ENCODE data around the gene C1orf50.
"Not testable (repeated sequence)": the region's sequence is repeated elsewhere in the genome, so short reads cannot be mapped to it uniquely, and the experiment has no call there.

C1orf50 gene

DNA sequence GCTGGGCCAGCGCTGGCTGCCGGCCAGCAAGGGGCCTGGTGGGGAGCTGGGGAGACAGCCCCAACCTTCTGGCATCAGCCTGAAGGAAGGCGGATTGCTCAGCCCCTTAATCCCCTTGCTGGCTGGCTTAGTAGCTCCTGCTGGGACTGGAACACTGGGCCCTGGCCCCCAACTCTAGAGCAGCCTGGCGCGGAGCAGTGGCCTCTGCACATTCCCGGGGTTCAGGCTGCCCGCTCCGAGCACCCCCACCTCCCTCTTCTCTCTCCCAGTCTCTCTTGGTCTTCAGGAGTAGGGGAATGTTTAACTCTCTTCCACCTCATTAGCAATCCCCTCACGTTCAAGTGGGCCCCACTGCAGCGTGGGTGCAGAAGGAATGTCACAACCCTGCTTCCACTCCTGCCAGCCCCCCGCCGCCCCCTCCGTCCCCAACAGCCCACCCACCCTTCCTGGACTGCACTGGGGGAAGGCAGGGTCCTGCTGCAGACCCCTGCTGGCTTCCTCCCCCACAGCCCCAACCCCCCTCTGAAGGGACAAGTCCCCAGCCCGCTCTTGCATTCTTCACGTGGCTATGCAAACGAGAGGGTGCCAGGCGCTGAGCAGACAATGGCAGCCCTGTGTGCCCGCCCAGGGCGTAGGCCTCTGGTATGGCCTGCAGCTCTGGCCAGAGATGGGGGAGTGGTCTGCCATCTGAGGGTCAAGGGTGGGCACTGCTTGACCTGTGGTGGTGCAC is 26.0 kb upstream of the C1orf50 start:
- DNase-seq, result no peak

- DNase-seq, result no peak
Observed at GRCh38 chr1:42741706-42742105, 25.3 kb upstream of the C1orf50 start.

DNA sequence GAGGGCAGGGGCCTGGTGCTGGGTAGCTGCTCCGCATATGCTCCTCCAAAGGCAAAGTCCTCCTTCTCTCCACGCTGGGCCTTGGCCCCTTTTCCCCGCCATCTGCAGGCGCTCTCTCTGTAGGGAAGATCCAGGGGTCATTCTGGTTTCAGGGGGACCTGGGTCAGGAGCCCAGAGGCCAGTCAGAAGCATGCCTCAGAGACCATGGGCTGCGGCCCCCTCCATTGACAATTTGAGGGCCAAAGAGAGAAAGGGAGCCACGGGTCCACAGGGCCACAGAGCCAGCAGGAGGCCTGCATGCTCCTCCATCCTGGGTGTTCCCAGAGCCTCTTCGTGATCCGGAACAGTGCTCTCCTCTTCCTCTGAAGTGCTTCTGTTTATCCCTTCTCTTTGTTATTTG is 24.9 kb upstream of the C1orf50 start:
- DNase-seq, result no peak

GRCh38 chr1:42742617-42743316 is 24.3 kb upstream of the C1orf50 start:
- DNase-seq, result no peak

GRCh38 chr1:42743317-42744147 is 23.5 kb upstream of the C1orf50 start:
- no peak for DNase-seq

DNA sequence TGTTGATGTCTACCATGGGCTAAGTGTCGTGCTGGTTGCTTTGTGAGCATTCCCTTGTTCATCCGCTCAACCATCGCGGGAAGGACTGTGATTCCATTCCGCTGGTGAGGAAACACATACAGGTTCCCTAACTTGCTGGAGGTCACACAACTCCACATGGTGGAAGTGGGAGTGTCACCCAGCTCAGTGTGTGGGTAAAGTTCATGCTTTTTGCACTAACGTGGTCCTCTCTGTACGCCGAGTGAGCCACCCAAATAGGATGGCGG is 23.0 kb upstream of the C1orf50 start:
- no peak for DNase-seq

DNA sequence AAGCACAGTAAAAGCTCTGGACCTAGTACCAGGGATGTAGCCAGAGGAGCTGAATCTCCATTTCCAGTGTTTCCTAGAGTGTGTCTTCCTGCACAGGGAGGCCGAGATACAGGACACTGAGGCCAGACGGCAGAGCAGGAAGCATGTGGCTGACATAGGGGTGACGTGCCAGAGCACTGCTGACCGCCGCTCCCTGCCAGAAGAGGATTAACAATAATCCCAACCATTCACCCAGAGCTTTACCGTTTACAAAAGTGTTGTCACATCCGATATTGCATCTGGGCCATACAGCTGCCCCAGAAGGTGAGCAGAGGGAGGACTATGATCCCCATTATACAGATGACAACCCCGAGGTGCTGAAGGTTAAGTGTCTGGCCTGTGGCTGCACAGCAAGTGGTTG is 21.2 kb upstream of the C1orf50 start:
- no peak for DNase-seq

- no peak for DNase-seq
Observed at GRCh38 chr1:42746436-42747105, 20.5 kb upstream of the C1orf50 start.

GRCh38 chr1:42747125-42747524 is 19.9 kb upstream of the C1orf50 start:
- no peak for DNase-seq

DNA sequence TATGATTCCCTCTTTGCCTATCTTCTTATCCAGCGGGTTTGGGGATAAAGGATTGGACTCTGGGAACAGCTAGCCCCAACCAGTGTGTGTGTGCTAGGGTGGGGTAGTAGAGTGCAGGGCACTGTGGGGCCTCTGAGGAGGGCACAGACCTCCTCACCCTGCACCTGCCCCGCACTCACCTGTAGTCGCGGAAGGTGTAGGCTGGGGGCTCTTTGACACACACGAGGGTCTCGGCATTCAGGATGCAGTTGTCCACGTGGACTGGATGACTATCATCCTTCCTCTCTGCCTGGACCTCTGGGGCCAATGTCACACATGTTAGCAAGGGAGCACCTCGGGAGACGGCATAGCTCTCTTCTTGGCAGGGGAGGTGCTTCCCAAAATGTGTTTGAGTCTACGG is 19.0 kb upstream of the C1orf50 start:
- no peak for DNase-seq

GRCh38 chr1:42748461-42749410 is 18.3 kb upstream of the C1orf50 start:
- no peak for DNase-seq

GRCh38 chr1:42750041-42750440 is 17.0 kb upstream of the C1orf50 start:
- DNase-seq, result no peak

DNA sequence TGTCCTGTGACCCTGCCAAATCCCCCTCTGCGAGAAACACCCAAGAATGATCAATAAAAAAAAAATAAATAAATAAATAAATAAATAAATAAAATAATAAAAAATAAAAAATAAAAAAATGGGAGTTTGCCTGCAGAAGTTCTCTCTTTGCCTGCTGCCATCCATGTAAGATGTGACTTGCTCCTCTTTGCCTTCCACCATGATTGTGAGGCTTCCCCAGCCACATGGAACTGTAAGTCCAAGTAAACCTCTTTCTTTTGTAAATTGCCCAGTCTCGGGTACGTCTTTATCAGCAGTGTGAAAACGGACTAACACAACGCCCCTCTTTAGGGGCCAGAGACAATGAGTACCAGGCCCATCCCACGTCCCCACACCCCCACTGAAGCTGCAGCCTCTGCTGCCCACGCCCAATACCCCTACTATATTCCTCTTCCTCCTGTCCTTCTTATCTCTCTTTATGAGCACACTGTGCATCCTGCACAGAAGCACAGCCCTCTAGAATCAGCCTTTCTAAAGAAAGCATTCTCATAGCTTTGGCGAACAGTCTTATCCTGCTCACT is 15.5 kb upstream of the C1orf50 start:
- not testable (repeated sequence) for DNase-seq

DNA sequence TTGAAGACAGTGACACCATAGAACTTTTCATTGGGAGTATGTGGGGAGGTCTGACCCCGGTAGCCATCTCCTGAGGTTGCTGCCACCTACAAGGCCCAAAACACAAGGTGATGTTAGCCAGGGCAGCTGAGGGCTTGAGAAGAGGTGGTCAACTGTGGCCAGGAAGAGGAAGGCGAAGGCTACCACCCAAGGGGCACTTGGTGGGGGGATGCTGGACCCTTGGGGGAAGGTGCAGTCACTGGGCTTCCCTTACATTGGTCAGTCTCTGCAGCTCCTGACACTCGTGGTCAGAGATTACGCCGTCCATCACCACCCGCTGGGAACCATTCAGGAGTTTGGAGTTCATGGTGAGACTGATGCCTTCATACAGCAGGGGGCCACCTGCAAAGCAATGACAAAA is 14.8 kb upstream of the C1orf50 start:
- no peak for DNase-seq

DNA sequence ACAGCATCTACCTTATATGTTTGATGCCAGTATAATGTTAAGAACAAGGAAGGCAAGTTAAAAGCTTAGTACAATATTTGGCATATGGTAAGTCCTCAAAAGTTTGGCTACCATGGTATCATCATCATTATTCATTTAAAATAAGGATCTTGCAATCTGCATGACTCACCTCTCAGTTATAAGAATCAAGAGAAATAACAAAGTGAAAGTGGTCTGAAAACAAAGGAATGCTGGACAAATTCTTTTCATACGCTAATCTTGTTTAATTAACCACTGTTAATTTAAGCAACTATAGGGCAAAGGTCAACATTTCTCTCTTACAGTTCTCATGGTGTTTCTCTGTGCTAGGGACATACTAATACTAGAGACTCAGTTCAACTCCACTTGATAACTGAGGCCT is 14.0 kb upstream of the C1orf50 start:
- no peak for DNase-seq

DNA sequence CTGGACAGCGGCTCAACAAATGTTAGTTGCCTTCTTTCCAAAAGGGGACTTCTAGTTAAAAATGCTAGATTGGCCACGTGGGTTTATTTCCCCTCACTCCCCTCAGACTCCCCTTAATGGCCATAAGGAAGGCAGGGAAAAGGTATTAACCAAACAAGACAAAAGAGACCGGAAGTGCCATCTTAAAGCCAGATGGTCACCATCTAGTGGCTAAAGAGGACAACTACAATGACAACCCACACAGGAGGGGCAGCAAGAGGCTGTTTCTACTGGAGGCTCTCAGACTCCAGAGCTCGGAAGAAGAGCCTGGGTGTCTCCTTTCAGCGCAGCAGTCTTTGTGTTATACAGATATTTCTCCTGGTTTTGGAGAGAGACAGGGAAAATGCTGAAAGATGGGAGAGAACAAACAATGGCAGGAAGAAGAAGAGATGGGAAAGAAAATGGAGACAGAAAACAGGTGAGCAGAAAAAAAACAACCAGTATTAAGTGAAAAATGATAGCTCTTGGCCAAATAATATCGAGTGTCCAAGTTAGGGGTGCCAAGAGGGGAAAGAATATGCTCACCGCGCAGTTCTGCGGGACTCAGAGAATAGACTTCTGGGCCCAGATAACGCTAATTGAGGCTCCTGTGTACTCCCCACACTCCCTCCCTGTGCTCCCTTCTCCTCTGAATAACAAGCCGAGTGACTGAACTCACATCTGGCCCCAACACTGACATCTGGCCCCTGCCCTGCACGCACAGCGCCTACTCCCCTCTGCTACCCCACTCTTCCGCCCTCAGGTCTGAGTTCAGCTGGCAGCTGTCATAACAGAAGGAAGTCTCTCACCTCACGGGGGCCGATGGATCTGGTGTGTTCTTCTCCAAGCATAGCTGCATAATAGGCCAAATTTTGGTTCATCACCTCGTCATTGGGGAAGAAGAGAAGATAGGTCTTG is 9.8 kb upstream of the C1orf50 start:
- DNase-seq, result no peak

DNA sequence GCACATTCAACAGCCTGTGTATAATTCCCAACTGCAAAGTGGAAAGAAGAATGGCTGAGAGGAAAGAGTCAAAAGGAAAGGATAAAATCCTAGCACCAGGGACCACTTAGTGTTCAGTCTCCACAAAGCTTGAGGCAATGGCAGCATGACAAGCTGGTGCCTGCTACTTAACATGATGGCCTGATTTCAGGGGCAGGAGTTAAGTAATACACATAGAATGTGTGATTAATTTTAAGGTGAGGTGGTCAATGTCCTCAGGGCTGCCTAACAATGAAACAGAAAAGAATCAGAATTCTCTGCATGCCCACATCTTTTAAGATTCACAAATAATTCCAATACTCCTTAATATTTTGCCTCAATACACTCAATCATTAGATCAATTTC is 9.2 kb upstream of the C1orf50 start:
- no peak for DNase-seq

DNA sequence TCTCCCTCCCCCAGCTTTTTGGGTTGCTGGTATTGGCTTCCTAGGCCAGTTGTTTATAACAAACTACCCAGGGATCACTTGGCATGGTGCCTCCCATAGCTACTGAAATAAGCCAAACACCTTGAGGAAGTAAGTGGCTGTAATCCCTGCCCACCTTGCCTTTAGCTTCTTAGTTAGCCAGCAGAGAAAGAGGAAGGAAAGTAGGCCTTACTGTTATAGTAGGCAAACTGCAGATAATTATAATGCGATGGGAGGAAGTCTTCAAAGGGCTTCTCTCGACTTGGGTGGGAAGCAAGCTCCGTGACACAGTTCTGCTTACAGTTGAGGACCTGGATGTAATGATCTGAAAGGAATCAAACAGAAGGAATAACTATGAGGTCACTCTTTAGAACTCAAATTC is 8.4 kb upstream of the C1orf50 start:
- DNase-seq, result no peak

GRCh38 chr1:42759114-42759513 is 7.9 kb upstream of the C1orf50 start:
- DNase-seq, result no peak

- no peak for DNase-seq
Observed at GRCh38 chr1:42761567-42761966, 5.5 kb upstream of the C1orf50 start.

GRCh38 chr1:42762269-42762668 is 4.8 kb upstream of the C1orf50 start:
- no peak for DNase-seq
